Stimulated activated CD4-positive, alpha-beta T cell treated with anti-CD3 and anti-CD28 coated beads, Interleukin-12 subunit alpha, Interleukin-12 subunit beta, amount 100 ng/mL, for 48 hours (primary cell): ENCODE data around the gene NEIL1.
A peak's percentile ranks its signal among the peaks of the same experiment; 100 is the strongest.
"Not testable (repeated sequence)": the region's sequence is repeated elsewhere in the genome, so short reads cannot be mapped to it uniquely, and the experiment has no call there.

ENCODE experiments used
- DNase-seq, 3 donors: peaks; one replicate each; pipeline ENCODE4 v3.0.0-alpha.2; 2020; ENCODE audit warnings: low read depth in 2 of 3, low spot score in 1 of 3

Gene NEIL1

GRCh38 chr15:75333654-75334419 lies 13.0 kb upstream of the NEIL1 start:
- not testable (repeated sequence) for DNase-seq

GRCh38 chr15:75335313-75335704 lies 11.5 kb upstream of the NEIL1 start:
- no peak for DNase-seq

GRCh38 chr15:75335705-75336355 lies 11.0 kb upstream of the NEIL1 start, which contains the start of gene COMMD4:
Gene COMMD4, plus strand, starts transcription at chr15:75336063. Its CDS starts 27 bp downstream, at chr15:75336090.
- DNase-seq: peak; percentile 81 to 87 (median 85)

- no peak for DNase-seq
Measured at GRCh38 chr15:75338661-75339240, 8.1 kb upstream of the NEIL1 start.

- DNase-seq: no peak
Measured at GRCh38 chr15:75339531-75340240, 7.2 kb upstream of the NEIL1 start.

- no peak for DNase-seq
Measured at GRCh38 chr15:75342221-75342620, 4.6 kb upstream of the NEIL1 start.

GRCh38 chr15:75343953-75344352 lies 2.9 kb upstream of the NEIL1 start:
- DNase-seq: not testable (repeated sequence)

- peak in 1 of 3 donors; percentile 25 for DNase-seq
Measured at GRCh38 chr15:75347222-75348033, 589 bp downstream of the NEIL1 start.

GRCh38 chr15:75348034-75348561 lies 1.3 kb downstream of the NEIL1 start:
- DNase-seq: no peak

GRCh38 chr15:75348562-75349350 lies 1.9 kb downstream of the NEIL1 start:
- DNase-seq: no peak

- not testable (repeated sequence) for DNase-seq
Measured at GRCh38 chr15:75349351-75349669, 2.5 kb downstream of the NEIL1 start.

GRCh38 chr15:75349851-75350588 lies 3.2 kb downstream of the NEIL1 start:
- peak; percentile 52 to 68 (median 56) for DNase-seq

GRCh38 chr15:75350601-75351361 lies 3.9 kb downstream of the NEIL1 start:
- no peak for DNase-seq

- no peak for DNase-seq
Measured at GRCh38 chr15:75352186-75353080, 5.6 kb downstream of the NEIL1 start.

GRCh38 chr15:75353604-75354003 lies 6.8 kb downstream of the NEIL1 start:
- no peak for DNase-seq

- no peak for DNase-seq
Measured at GRCh38 chr15:75354454-75354853, 7.6 kb downstream of the NEIL1 start.

- DNase-seq: no peak
Measured at GRCh38 chr15:75355369-75355768, 8.5 kb downstream of the NEIL1 start.
